Keratinocyte (primary cell): ENCODE results near the gene BCAS3. TPM values are rescaled to one million over a fixed set of nuclear protein-coding genes. Genes with fewer than 3 reads are reported as not detected.

ENCODE experiments used
- DNase-seq: peaks from one replicate; pipeline ENCODE4 v3.0.0-alpha.2; 2011; ENCODE audit warnings: low read depth, missing footprints, low spot score
- FAIRE-seq: peaks from 2 replicates; lab custom pipeline; 2011; peaks lifted over from hg19 to GRCh38; lab: Jason Lieb, UNC
- H2AFZ ChIP-seq: 2 replicates; pipeline ENCODE4 v1.6.0; 2012; ENCODE audit warnings: low read length, control low read depth, inconsistent platforms; ENCODE audit not compliant: control insufficient read depth
- H3K27ac ChIP-seq: 2 replicates; pipeline ENCODE4 v1.5.1; 2011; ENCODE audit warnings: low read length; ENCODE audit not compliant: control insufficient read depth, insufficient read depth
- H3K27me3 ChIP-seq: 3 replicates; pipeline ENCODE4 v1.6.0; 2011; ENCODE audit warnings: low read length; ENCODE audit not compliant: control insufficient read depth, insufficient read depth; ENCODE audit errors: extremely low read depth
- H3K36me3 ChIP-seq, 2 experiments: 2 replicates in 1 of 2; 3 replicates in 1 of 2; pipeline ENCODE4 v1.5.1; 2011; ENCODE audit warnings: low read length in 2 of 2, mild to moderate bottlenecking in 1 of 2; ENCODE audit not compliant: control insufficient read depth in 2 of 2, insufficient read depth in 2 of 2; ENCODE audit errors: extremely low read depth in 1 of 2
- H3K4me1 ChIP-seq: 3 replicates; pipeline ENCODE4 v1.5.1; 2011; ENCODE audit warnings: low read length; ENCODE audit not compliant: control insufficient read depth, insufficient read depth; ENCODE audit errors: extremely low read depth
- H3K4me2 ChIP-seq: 3 replicates; pipeline ENCODE4 v1.6.0; 2011; ENCODE audit warnings: low read depth, low read length; ENCODE audit not compliant: control insufficient read depth, insufficient read depth; ENCODE audit errors: extremely low read depth
- H3K4me3 ChIP-seq, 3 experiments: fragments of 200-600 bp in 1 of 3; sonication (generic) in 1 of 3; 2 replicates in 2 of 3; 3 replicates in 1 of 3; pipeline ENCODE4 v1.5.1; 2011 to 2016; ENCODE audit warnings: low read length in 3 of 3, mild to moderate bottlenecking in 3 of 3, control low read depth in 2 of 3, inconsistent platforms in 1 of 3, low read depth in 1 of 3, mixed read lengths in 1 of 3, mixed run types in 1 of 3, moderate library complexity in 1 of 3; ENCODE audit not compliant: control insufficient read depth in 2 of 3, insufficient read depth in 2 of 3; ENCODE audit errors: extremely low read depth in 1 of 3
- H3K79me2 ChIP-seq: 2 replicates; pipeline ENCODE4 v1.6.0; 2012; ENCODE audit warnings: low read length; ENCODE audit not compliant: control insufficient read depth, insufficient read depth
- H3K9ac ChIP-seq: 3 replicates; pipeline ENCODE4 v1.6.0; 2011; ENCODE audit warnings: low read length; ENCODE audit not compliant: control insufficient read depth, insufficient read depth; ENCODE audit errors: extremely low read depth
- H3K9me1 ChIP-seq: 3 replicates; pipeline ENCODE4 v1.6.0; 2011; ENCODE audit warnings: low read length; ENCODE audit not compliant: control insufficient read depth, insufficient read depth; ENCODE audit errors: extremely low read depth
- H3K9me3 ChIP-seq: 2 replicates; pipeline ENCODE4 v1.5.1; 2012; ENCODE audit warnings: low read depth, low read length; ENCODE audit not compliant: control insufficient read depth
- H4K20me1 ChIP-seq: 3 replicates; pipeline ENCODE4 v1.6.0; 2011; ENCODE audit warnings: low read length; ENCODE audit not compliant: control insufficient read depth, insufficient read depth; ENCODE audit errors: extremely low read depth
- CTCF ChIP-seq, 3 experiments: IDR thresholded peaks in 1 of 3; conservative IDR thresholded peaks in 1 of 3; optimal IDR thresholded peaks in 1 of 3; 2 replicates in 2 of 3; 3 replicates in 1 of 3; pipeline versions ENCODE3 to v1.5.1; 2011; ENCODE audit warnings: low read length in 3 of 3, mild to moderate bottlenecking in 3 of 3, moderate library complexity in 2 of 3, control low read depth in 1 of 3, inconsistent platforms in 1 of 3; ENCODE audit not compliant: insufficient read depth in 2 of 3; ENCODE audit errors: extremely low read depth in 1 of 3
- EZH2 ChIP-seq: IDR thresholded peaks from one replicate; pipeline ENCODE4 v1.6.1; 2012; ENCODE audit warnings: inconsistent platforms, mild to moderate bottlenecking, low read length, moderate library complexity
- dilution Hi-C: fragments of 300-500 bp; cut with MboI; formaldehyde crosslinking; loops from one replicate; pipeline ENCODE4 v1.7.0; 2020; ENCODE audit warnings: low sequenced_read_pairs; ENCODE audit not compliant: extremely low pct_ligation_motif_present
- polyA plus RNA-seq, 5 experiments: library from polyadenylated mRNA; depleted of rRNA in 3 of 5; stranded (reverse) in 3 of 5; stranded (forward) in 1 of 5; unstranded in 1 of 5; fragments of >200 nt; gene quantifications; 1 replicate in 1 of 5; 2 replicates in 3 of 5; 3 replicates in 1 of 5; pipeline versions ENCODE4 v1.2.1 to v1.2.3, GENCODE V29; 2011 to 2012; ENCODE audit warnings: missing spikeins in 2 of 5, low read depth in 1 of 5, low replicate concordance in 1 of 5

BCAS3 gene
- polyA plus RNA-seq, 1 donor (not counting 4 experiments of a cell fraction or from before 2014, with no cell fraction given): 11.8 TPM

DNA sequence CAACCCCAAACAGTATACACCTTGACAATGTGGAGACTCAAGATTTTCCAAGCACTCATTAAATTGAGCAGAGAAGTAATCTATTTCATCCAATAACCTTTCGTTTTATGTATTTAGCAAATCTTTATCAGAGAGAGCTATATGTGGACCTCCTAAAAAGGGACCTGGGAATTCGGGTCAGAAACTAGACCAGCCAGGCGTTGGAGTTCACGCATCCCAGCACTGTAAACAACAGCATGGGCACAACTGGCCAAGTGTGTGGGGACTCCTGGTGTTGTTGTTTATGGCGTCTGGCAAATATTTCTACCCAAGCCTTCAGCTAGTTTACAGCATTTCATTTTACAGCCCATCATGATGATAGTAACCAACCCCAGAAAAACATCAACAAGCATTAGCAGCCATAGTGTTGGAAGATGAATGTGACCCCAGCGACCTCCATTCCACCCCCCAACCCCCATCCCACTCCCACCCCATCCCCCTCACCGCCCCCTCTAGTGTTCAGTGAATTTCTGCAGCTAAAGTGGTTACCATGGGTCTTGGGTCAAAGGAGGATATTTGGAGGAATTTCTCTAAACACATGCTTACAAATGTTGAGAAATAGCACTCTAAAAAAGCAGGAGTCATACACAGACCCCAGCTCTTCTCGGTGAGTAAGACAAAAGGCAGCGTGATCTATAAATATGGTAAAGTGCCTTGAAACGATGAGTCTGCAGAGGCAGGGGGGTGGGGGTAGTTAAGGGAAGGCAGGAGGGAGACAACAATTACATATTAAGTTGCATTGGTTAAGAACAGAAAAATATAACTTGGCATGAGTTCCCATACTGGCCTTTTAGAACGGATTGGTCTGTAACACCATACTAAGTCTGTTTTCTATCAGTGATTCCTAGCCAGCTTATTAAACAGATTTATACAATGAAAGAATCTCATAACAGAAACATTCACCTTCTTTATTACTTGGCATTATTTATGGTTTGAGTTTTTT, 630.5 kb downstream of the BCAS3 start:
- H3K4me3 ChIP-seq: no peak overlapping the region
- no peak for TF ChIP-seq EZH2
- no peak for TF ChIP-seq CTCF (optimal IDR thresholded peaks at IDR 0.05 in 1 of 3, IDR thresholded peaks at IDR 0.05 in 1 of 3, conservative IDR thresholded peaks at IDR 0.05 in 1 of 3; ENCODE audit: extremely low read depth in 1 of 3, insufficient read depth in 2 of 3, low read length in 3 of 3)
- H3K4me2 ChIP-seq: no peak overlapping the region
- no peak overlapping the region for H3K9ac ChIP-seq
- H3K9me3 ChIP-seq: no peaks in the 10 kb centered on the region
- no peaks in the 10 kb centered on the region for H3K79me2 ChIP-seq
- no peaks in the 10 kb centered on the region for H3K4me1 ChIP-seq
- DNase-seq: no peak
- no peak for FAIRE-seq
- no peaks in the 10 kb centered on the region for H3K27me3 ChIP-seq
- H3K27ac ChIP-seq: no peak overlapping the region
- no peak overlapping the region for H2AFZ ChIP-seq
- H3K9me1 ChIP-seq: no peaks in the 10 kb centered on the region
- no peaks in the 10 kb centered on the region for H3K36me3 ChIP-seq
- no peaks in the 10 kb centered on the region for H4K20me1 ChIP-seq
- dilution Hi-C loops: no loop called here

DNA sequence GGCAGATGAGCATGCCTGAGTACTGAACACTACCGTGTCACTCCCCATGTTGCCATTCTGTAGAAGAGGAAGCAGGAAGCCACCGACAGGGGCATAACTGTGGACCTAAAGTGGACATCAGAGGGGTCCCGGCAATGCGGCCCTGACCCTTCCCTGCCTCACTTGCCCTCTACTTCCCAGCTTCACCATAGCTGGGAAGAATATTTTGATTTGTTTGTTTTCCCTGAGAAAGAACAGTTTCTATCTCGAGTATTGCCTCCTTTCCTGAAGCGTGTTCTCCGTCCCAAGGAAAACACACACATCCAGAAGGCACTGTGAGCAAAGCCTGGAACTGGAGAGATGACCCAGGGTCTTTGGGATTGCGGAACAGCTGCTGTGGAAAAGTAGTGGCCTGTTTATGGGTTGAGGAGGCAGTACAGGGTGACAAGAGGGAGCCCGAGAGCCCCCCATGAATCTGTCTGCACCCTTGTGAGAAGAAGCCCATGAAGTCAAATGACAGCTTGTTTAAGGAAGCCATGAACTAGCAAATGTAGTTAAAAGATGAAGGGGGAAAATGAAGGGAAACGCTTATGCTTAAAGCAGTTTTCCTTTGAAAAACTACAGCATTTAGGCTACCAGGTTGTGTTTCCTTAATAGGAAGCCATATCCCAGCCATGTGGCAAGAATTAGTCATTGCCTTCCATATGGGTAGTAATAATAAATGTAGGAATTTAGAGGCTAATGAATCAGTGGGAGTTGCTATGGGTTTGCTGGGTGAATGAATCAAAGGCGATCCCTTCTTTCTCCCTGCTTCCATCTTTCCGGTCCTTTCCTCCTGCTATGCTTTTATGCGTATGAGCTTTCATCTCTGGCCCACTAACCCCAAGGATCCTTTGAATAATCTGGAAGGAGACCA, 632.0 kb downstream of the BCAS3 start:
- Histone ChIP-seq H3K4me3 (no peak overlapping the region), H3K27me3 (no peaks in the 10 kb centered on the region), H2AFZ (no peak overlapping the region), H3K36me3 (no peaks in the 10 kb centered on the region), H3K9ac (no peak overlapping the region), H4K20me1 (no peaks in the 10 kb centered on the region), H3K9me3 (no peaks in the 10 kb centered on the region), H3K9me1 (no peaks in the 10 kb centered on the region), H3K4me2 (no peak overlapping the region), H3K27ac (no peak overlapping the region), H3K4me1 (peaks cover 9% of the 10 kb centered on the region), H3K79me2 (no peaks in the 10 kb centered on the region)
- DNase-seq (no peak), FAIRE-seq (no peak)
- dilution Hi-C loops: no loop called here
- TF ChIP-seq CTCF (optimal IDR thresholded peaks at IDR 0.05 in 1 of 3, IDR thresholded peaks at IDR 0.05 in 1 of 3, conservative IDR thresholded peaks at IDR 0.05 in 1 of 3; ENCODE audit: extremely low read depth in 1 of 3, insufficient read depth in 2 of 3, low read length in 3 of 3): no peak
- TF ChIP-seq EZH2: no peak
